ENCODE data around the gene BEST1.
A peak's percentile ranks its signal among the peaks of the same experiment; 100 is the strongest.

BEST1 gene

DNA sequence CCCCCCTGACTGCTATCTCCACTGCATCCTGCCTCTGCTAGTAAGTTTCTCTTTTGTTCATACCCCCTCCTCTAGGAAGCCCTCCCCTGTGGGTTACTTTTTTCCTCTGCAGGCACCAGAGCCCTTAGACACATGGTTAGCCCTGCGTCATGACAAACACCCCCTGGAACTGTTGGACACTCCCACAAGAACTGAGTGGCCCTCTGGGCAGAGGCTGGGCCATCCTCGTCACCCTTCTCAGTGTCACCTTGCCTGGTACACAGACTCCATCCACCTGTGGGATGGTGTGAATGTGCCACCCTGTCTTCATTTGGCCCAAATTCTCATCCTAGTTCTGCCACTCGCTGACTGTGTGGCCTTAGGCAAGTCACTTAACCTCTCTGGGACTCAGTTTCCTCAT is 28.7 kb upstream of the BEST1 start:
- Mint-ChIP-seq H3K27ac (no peak overlapping the region), H3K36me3 (peaks cover 1% of the 10 kb centered on the region), H3K4me3 (no peak overlapping the region), H3K4me1 (peaks cover 13% of the 10 kb centered on the region), H3K27me3 (peaks cover 24% of the 10 kb centered on the region), H3K9me3 (no peaks in the 10 kb centered on the region)
- DNase-seq (ENCODE audit: low spot score in 2 of 2) (no peak), ATAC-seq (ENCODE audit: low read depth) (no peak)

DNA sequence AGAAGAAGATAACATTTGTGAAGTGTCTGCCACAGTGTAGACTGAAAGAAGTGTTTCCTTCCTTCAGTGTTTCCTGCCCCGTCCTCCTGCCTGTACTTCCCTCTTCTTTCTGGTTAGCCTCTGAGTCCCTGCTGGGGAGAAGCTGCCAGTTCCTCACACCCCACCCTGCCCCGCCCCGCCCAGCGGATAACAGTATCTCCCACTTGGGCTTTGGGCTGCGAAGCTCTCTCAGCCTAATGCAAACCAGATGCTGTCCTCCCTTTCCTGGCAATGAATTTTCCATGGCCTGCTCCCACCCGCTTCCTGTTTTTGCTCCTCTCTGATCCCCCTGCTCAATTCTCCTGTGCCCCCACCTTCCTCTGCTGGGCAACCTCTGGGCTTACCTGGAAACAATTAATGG is 27.6 kb upstream of the BEST1 start:
- Mint-ChIP-seq H3K4me1 (peaks cover 12% of the 10 kb centered on the region), H3K9me3 (no peaks in the 10 kb centered on the region), H3K27me3 (peaks cover 24% of the 10 kb centered on the region), H3K27ac (no peak overlapping the region), H3K4me3 (no peak overlapping the region), H3K36me3 (peaks cover 1% of the 10 kb centered on the region)
- peak; percentile 47 for ATAC-seq (ENCODE audit: low read depth)
- no peak for DNase-seq (ENCODE audit: low spot score in 2 of 2)

DNA sequence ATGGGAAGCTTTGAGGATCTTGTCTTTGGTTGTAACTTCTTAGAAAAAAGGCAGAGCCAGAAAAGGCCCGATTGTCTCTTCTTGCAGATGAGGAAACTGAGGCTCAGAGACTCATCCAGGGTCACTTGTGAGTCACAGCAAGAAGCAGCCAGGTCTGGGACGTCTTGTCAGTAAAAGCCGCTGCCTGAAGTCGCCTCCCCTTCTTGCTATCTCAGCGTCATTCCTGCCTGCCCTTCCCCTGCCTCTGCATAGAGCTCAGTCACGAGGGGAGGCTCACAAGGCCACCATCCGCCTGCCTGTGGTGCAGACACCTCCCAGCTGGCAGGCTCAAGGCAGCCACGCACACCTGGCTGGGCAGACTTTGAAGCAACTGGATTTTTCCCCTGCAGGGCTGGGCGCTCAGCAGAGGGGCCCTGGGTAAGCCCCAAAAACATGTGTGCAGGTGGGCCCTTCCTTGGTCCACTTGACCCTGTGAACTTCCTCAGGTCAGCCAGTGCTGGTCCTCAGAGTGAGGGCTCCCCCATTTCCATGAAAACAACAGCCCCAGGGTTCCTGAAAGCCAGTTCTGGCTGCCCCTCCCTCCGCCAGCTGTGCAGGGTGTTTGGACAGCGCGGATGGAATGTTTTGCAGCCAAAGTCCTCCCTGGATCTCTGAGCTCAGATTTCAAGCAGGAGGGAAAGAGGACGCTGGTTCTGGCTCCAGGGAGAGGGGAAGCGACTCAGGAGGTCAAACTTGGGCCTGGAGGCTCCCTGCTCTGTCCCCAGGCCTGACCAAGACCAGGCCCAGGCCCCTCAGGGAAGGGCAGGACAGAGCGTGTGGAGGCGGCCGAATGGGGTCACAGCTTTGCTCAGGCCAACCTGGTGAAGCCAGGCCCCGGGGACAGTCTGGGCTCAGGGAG is 26.7 kb upstream of the BEST1 start:
- H3K4me1 Mint-ChIP-seq: peaks cover 4% of the 10 kb centered on the region
- no peak overlapping the region for H3K27ac Mint-ChIP-seq
- DNase-seq (ENCODE audit: low spot score in 2 of 2): no peak
- ATAC-seq (ENCODE audit: low read depth): peak; percentile 53
- H3K27me3 Mint-ChIP-seq: peaks cover 15% of the 10 kb centered on the region
- H3K4me3 Mint-ChIP-seq: no peak overlapping the region
- no peaks in the 10 kb centered on the region for H3K9me3 Mint-ChIP-seq
- H3K36me3 Mint-ChIP-seq: no peaks in the 10 kb centered on the region

- no peak for ATAC-seq (ENCODE audit: low read depth)
These were observed 26.1 kb upstream of the BEST1 start for GRCh38 chr11:61924064-61924455.

DNA sequence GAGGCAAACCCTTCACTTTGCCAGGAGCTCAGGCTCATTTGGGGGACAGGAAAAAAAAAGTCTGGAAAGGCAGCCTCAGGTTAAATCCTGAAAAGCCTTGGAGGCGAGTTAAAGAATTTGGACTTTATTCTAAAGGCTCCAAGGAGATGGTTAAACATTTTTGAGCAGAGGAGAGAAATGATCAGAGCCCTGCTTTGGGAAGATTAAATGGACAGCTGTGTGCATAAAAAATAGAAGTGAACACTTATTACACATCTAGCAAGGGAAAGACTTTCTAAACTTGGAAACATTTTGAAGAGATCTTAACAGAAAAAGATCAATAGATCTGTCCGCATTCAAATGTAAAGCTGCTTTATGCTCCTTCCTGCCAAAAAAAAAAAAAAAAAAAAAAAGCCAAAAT is 24.4 kb upstream of the BEST1 start:
- DNase-seq (ENCODE audit: low spot score in 2 of 2): no peak
- H3K4me3 Mint-ChIP-seq: no peak overlapping the region

More at GRCh38 chr11:61924064-61924455, 26.1 kb upstream of the BEST1 start:
- no peaks in the 10 kb centered on the region for H3K9me3 Mint-ChIP-seq
- H3K27ac Mint-ChIP-seq: no peak overlapping the region
- H3K36me3 Mint-ChIP-seq: no peaks in the 10 kb centered on the region
- no peak overlapping the region for H3K4me3 Mint-ChIP-seq
- H3K4me1 Mint-ChIP-seq: peaks cover 3% of the 10 kb centered on the region
- DNase-seq (ENCODE audit: low spot score in 2 of 2): no peak
- peaks cover 9% of the 10 kb centered on the region for H3K27me3 Mint-ChIP-seq

GRCh38 chr11:61926235-61926634 is 23.9 kb upstream of the BEST1 start:
- Mint-ChIP-seq H3K27ac (no peak overlapping the region), H3K9me3 (no peaks in the 10 kb centered on the region), H3K4me1 (peaks cover 2% of the 10 kb centered on the region), H3K4me3 (no peak overlapping the region), H3K27me3 (peaks cover 3% of the 10 kb centered on the region), H3K36me3 (no peaks in the 10 kb centered on the region)
- ATAC-seq (ENCODE audit: low read depth) (no peak), DNase-seq (ENCODE audit: low spot score in 2 of 2) (no peak)

More for the DNA sequence above, 24.4 kb upstream of the BEST1 start:
- no peak overlapping the region for H3K27ac Mint-ChIP-seq
- no peaks in the 10 kb centered on the region for H3K36me3 Mint-ChIP-seq
- H3K27me3 Mint-ChIP-seq: peaks cover 4% of the 10 kb centered on the region
- H3K9me3 Mint-ChIP-seq: no peaks in the 10 kb centered on the region
- peaks cover 3% of the 10 kb centered on the region for H3K4me1 Mint-ChIP-seq
- no peak for ATAC-seq (ENCODE audit: low read depth)

GRCh38 chr11:61927501-61927900 is 22.6 kb upstream of the BEST1 start:
- H3K36me3 Mint-ChIP-seq: peaks cover 2% of the 10 kb centered on the region
- H3K27ac Mint-ChIP-seq: no peak overlapping the region
- H3K4me1 Mint-ChIP-seq: no peaks in the 10 kb centered on the region
- no peak overlapping the region for H3K4me3 Mint-ChIP-seq
- no peaks in the 10 kb centered on the region for H3K9me3 Mint-ChIP-seq
- ATAC-seq (ENCODE audit: low read depth): no peak
- H3K27me3 Mint-ChIP-seq: peaks cover 5% of the 10 kb centered on the region
- no peak for DNase-seq (ENCODE audit: low spot score in 2 of 2)

DNA sequence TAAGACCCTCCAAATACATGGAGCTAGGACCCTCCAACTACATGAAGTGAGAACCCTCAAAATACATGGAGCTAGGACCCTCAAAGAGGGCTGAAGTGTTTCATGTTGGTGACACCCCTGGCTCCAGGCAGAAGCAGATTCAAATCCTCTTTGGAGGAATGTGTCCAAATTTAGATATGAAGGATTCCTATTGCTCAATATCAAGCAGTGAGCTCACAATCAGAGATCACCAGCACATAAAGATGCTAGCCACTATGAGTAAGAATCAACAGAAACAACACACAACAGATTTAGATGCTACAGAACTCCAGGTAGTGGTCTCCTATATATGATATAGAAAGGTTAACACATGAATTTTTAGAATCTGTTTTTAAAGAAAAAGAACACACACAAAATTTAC is 21.5 kb upstream of the BEST1 start:
- Mint-ChIP-seq H3K27ac (no peak overlapping the region), H3K4me3 (no peak overlapping the region), H3K9me3 (peaks cover 3% of the 10 kb centered on the region), H3K36me3 (peaks cover 5% of the 10 kb centered on the region), H3K4me1 (no peaks in the 10 kb centered on the region), H3K27me3 (peaks cover 8% of the 10 kb centered on the region)
- no peak for ATAC-seq (ENCODE audit: low read depth)
- DNase-seq (ENCODE audit: low spot score in 2 of 2): no peak

GRCh38 chr11:61930933-61931332 is 19.2 kb upstream of the BEST1 start:
- H3K36me3 Mint-ChIP-seq: peaks cover 5% of the 10 kb centered on the region
- no peaks in the 10 kb centered on the region for H3K4me1 Mint-ChIP-seq
- H3K4me3 Mint-ChIP-seq: no peak overlapping the region
- ATAC-seq (ENCODE audit: low read depth) (no peak), DNase-seq (ENCODE audit: low spot score in 2 of 2) (no peak)
- peaks cover 8% of the 10 kb centered on the region for H3K27me3 Mint-ChIP-seq
- no peak overlapping the region for H3K27ac Mint-ChIP-seq
- peaks cover 5% of the 10 kb centered on the region for H3K9me3 Mint-ChIP-seq

DNA sequence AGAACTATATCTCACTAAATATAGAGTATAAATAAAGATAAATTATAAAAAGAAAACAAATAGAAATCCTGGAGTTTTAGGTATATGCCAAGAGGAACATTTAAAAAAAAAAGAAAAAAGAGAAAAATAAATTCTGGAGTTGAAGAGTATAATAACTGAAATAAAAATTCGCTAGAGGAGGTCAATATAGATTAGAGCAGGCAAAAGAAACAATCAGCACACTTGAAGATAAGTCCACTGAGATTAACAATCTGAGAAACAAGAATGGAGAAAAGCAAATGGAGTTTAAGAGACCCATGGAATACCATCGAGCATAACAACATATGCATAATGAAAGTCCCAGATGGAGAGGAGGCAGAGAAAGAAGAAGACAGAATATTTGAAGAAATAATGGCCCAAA is 14.3 kb upstream of the BEST1 start:
- no peak for DNase-seq (ENCODE audit: low spot score in 2 of 2)

DNA sequence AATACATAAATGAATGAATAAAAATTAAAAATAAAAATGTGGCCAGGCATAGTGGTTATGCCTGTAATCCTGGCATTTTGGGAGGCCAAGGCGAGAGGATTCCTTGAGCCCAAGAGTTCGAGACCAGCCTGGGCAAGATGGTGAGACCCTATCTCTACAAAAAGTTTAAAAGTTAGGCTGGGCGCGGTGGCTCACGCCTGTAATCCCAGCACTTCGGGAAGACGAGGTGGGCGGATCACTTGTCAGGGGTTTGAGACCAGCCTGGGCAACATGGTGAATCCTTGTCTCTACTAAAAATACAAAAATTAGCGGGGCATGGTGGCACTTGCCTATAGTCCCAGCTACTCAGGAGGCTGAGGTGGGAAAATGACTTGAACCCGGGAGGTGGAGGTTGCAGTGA is 9.7 kb upstream of the BEST1 start:
- Mint-ChIP-seq H3K4me3 (no peak overlapping the region), H3K9me3 (peaks cover 10% of the 10 kb centered on the region), H3K4me1 (peaks cover 5% of the 10 kb centered on the region), H3K27me3 (peaks cover 2% of the 10 kb centered on the region), H3K27ac (no peak overlapping the region), H3K36me3 (peaks cover 5% of the 10 kb centered on the region)
- ATAC-seq (ENCODE audit: low read depth) (no peak), DNase-seq (ENCODE audit: low spot score in 2 of 2) (no peak)

More for the DNA sequence above, 14.3 kb upstream of the BEST1 start:
- Mint-ChIP-seq H3K4me1 (no peaks in the 10 kb centered on the region), H3K36me3 (peaks cover 10% of the 10 kb centered on the region), H3K9me3 (peaks cover 13% of the 10 kb centered on the region), H3K27me3 (peaks cover 7% of the 10 kb centered on the region), H3K4me3 (no peak overlapping the region), H3K27ac (no peak overlapping the region)
- ATAC-seq (ENCODE audit: low read depth): no peak

DNA sequence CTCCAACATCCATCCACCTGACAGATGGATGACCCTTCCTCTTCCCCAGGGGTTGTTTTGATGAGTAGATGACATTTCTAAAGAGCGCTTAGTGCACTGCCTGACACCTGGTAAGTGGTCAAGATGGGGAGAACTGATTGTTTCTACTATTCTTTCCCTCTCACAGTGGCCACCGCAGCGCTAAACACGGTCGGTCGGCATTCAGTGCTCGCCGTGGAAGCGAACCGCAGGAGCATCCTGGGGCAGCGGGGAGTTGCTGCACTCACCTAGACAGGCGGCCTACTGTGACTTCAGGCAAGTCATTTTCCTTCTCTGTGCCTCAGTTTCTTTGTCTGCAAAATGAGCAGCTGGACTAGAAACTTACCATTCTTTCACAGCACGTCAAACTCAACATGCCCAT is 5.0 kb upstream of the BEST1 start:
- Mint-ChIP-seq H3K27ac (no peak overlapping the region), H3K27me3 (peaks cover 2% of the 10 kb centered on the region), H3K9me3 (no peaks in the 10 kb centered on the region), H3K4me1 (peaks cover 9% of the 10 kb centered on the region), H3K36me3 (no peaks in the 10 kb centered on the region), H3K4me3 (no peak overlapping the region)
- DNase-seq (ENCODE audit: low spot score in 2 of 2) (no peak), ATAC-seq (ENCODE audit: low read depth) (no peak)

GRCh38 chr11:61946894-61947293 is 3.3 kb upstream of the BEST1 start:
- ATAC-seq (ENCODE audit: low read depth): no peak
- H3K36me3 Mint-ChIP-seq: no peaks in the 10 kb centered on the region
- no peak overlapping the region for H3K4me3 Mint-ChIP-seq
- no peak for DNase-seq (ENCODE audit: low spot score in 2 of 2)
- H3K27me3 Mint-ChIP-seq: peaks cover 2% of the 10 kb centered on the region
- H3K9me3 Mint-ChIP-seq: no peaks in the 10 kb centered on the region
- H3K4me1 Mint-ChIP-seq: peaks cover 11% of the 10 kb centered on the region
- H3K27ac Mint-ChIP-seq: no peak overlapping the region

- Mint-ChIP-seq H3K27me3 (peaks cover 4% of the 10 kb centered on the region), H3K36me3 (no peaks in the 10 kb centered on the region), H3K4me3 (no peak overlapping the region), H3K9me3 (no peaks in the 10 kb centered on the region), H3K4me1 (peaks cover 11% of the 10 kb centered on the region), H3K27ac (no peak overlapping the region)
- DNase-seq (ENCODE audit: low spot score in 2 of 2): peak; percentile 63 to 72
- peak; percentile 85 for ATAC-seq (ENCODE audit: low read depth)
These were observed 2.5 kb upstream of the BEST1 start for GRCh38 chr11:61947486-61948210.
